Naive B cell (primary cell): Measurements from ENCODE around the gene ZDHHC11B. TPM values are rescaled to one million over a fixed set of nuclear protein-coding genes. Genes with fewer than 3 reads are reported as not detected.
"Not testable (repeated sequence)": the region's sequence is repeated elsewhere in the genome, so short reads cannot be mapped to it uniquely, and the experiment has no call there.

Source experiments
- ATAC-seq, 2 donors: fragments of 150-1000 bp; cut with Tn5 transposase; 2 replicates each; pipeline ENCODE4 v1.10.0; 2021; ENCODE audit warnings: low read depth in 2 of 2, mild to moderate bottlenecking in 2 of 2, moderate library complexity in 2 of 2
- DNase-seq: peaks from one replicate; pipeline ENCODE4 v3.0.0; 2022
- H3K27ac Mint-ChIP-seq, 6 donors: one replicate each; pipeline ENCODE4 v1.8.0; 2020 to 2022; ENCODE audit warnings: mild to moderate bottlenecking in 6 of 6, mixed read lengths in 6 of 6, moderate library complexity in 5 of 6, inconsistent platforms in 2 of 6
- H3K27me3 Mint-ChIP-seq, 3 donors: one replicate each; pipeline ENCODE4 v1.8.0; 2021 to 2022; ENCODE audit warnings: mixed read lengths in 3 of 3, mild to moderate bottlenecking in 1 of 3
- H3K36me3 Mint-ChIP-seq, 2 donors: one replicate each; pipeline ENCODE4 v1.8.0; 2020 to 2022; ENCODE audit warnings: mixed read lengths in 2 of 2, inconsistent platforms in 1 of 2, mild to moderate bottlenecking in 1 of 2
- H3K4me1 Mint-ChIP-seq, 3 donors: one replicate each; pipeline ENCODE4 v1.8.0; 2020 to 2022; ENCODE audit warnings: mixed read lengths in 3 of 3, inconsistent platforms in 1 of 3, mild to moderate bottlenecking in 1 of 3, moderate library complexity in 1 of 3
- H3K4me3 Mint-ChIP-seq, 8 donors: one replicate each; pipeline ENCODE4 v1.8.0; 2020 to 2022; ENCODE audit warnings: mild to moderate bottlenecking in 8 of 8, mixed read lengths in 8 of 8, moderate library complexity in 8 of 8, inconsistent platforms in 2 of 8
- H3K9me3 Mint-ChIP-seq, 7 donors: one replicate each; pipeline ENCODE4 v1.8.0; 2020 to 2022; ENCODE audit warnings: mixed read lengths in 7 of 7, mild to moderate bottlenecking in 5 of 7, inconsistent platforms in 2 of 7, moderate library complexity in 1 of 7
- polyA plus RNA-seq, 6 donors: library from polyadenylated mRNA; unstranded; fragments of 300-500 nt; fragmentation: Illumina TruSeq; gene quantifications; one replicate each; pipeline ENCODE4 v1.2.3, GENCODE V29; 2021; ENCODE audit warnings: low read depth in 6 of 6

Gene ZDHHC11B
- polyA plus RNA-seq, 6 donors from 2014 or later, result not detected

DNA sequence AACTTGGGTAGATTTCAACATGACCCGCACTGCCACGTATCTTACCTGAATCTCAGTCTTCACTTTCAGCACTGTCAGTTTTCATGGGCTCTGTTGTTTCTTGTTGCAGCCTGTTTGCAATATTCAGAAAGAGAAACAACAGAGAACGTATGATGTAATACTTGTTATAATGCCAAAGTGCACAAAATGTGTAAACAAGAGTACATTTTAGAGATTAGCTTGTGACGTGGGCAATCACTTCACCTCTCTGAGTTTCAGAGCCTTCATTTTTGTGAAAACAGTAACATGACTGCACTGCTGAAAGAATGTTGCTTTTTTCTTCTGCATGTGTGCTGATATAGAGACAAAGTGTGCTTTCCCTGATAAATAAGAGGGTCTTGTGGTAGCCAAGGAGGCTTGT lies 16.5 kb upstream of the ZDHHC11B start:
- H3K27ac Mint-ChIP-seq, H3K4me1 Mint-ChIP-seq, DNase-seq, ATAC-seq, H3K4me3 Mint-ChIP-seq: not testable (repeated sequence)
- H3K9me3 Mint-ChIP-seq, result peaks cover 18 to 36% (median 26%) of the 10 kb centered on the region in 7 donors
- peaks cover 3 to 55% (median 17%) of the 10 kb centered on the region in 3 donors for H3K27me3 Mint-ChIP-seq
- peaks cover 0 to 40% of the 10 kb centered on the region in 2 donors for H3K36me3 Mint-ChIP-seq

DNA sequence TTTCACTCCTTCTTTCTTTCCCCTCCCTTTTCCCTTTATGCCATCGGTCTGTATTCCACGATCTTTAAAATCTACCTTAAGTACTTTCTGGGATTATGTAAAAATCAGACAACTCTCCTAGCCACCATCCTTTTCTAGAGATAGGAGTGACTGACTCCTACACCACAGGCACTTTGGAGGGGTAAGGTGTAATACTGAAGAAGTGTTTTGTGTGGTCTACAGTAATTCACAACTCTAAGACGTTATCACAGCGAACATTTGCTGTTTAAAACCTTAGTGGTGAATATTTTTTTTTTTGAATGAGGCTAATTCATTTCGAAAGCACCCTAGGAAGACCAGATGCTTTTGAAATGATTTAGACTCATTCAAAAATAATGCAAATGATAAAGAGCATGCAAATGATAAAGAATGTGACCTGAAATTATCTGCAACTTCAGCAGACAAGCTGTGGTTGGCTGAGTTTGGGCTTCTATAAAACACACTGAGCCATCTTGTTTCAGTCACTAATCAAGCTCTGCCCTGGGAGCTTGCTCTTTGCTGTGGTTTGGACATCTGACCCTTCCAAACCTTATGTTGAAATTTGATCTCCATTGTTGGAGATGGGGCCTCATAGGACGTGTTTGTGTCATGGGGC lies 14.1 kb upstream of the ZDHHC11B start:
- H3K4me1 Mint-ChIP-seq, ATAC-seq, DNase-seq, H3K27ac Mint-ChIP-seq, H3K4me3 Mint-ChIP-seq: not testable (repeated sequence)
- Mint-ChIP-seq H3K27me3 (peaks cover 5 to 50% (median 8%) of the 10 kb centered on the region in 3 donors), H3K9me3 (peaks cover 7 to 22% (median 14%) of the 10 kb centered on the region in 7 donors), H3K36me3 (peaks cover 0 to 21% of the 10 kb centered on the region in 2 donors)

DNA sequence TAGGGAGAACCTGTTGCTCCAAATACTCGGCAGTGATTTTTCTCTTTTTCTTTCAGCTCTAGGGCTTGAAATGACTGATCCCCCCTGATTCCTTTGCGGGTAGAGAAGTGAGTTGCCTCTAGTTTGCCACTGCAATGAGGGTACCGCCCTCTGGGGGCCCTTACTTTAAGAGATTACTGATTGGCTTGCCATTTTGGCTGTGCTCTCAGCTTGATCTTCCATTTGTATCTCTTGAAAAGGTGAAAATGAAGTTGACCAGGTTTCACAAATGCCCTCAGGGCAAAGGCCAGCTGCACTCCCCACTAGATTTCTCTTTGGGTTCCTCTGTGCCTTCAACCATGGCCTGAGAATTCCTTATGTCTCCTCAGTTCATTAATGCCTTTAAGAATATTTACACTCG lies 13.5 kb upstream of the ZDHHC11B start:
- H3K27ac Mint-ChIP-seq, ATAC-seq, H3K4me3 Mint-ChIP-seq, DNase-seq, H3K4me1 Mint-ChIP-seq: not testable (repeated sequence)
- H3K27me3 Mint-ChIP-seq, result peaks cover 8 to 52% (median 12%) of the 10 kb centered on the region in 3 donors
- H3K9me3 Mint-ChIP-seq, result peaks cover 5 to 19% (median 14%) of the 10 kb centered on the region in 7 donors
- H3K36me3 Mint-ChIP-seq, result peaks cover 0 to 19% of the 10 kb centered on the region in 2 donors

DNA sequence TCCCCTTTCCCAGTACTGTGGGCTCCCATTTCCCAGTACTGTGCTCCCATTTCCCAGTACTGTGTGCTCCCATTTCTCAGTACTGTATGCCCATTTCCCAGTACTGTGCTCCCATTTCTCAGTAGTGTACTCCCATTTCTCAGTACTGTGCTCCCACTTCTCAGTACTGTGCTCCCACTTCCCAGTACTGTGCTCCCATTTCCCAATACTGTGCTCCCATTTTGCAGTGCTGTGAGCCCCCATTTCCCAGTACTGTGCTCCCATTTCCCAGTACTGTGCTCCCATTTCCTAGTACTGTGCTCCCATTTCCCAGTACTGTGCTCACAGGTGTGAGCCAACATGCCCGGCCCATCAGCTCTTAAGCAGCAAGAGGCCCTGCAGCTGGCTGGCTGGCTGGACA lies 11.3 kb upstream of the ZDHHC11B start:
- Mint-ChIP-seq H3K27me3 (peaks cover 8 to 37% (median 13%) of the 10 kb centered on the region in 3 donors), H3K9me3 (peaks cover 0 to 11% (median 5%) of the 10 kb centered on the region in 7 donors)
- H3K4me3 Mint-ChIP-seq, H3K27ac Mint-ChIP-seq, H3K36me3 Mint-ChIP-seq, ATAC-seq, DNase-seq, H3K4me1 Mint-ChIP-seq: not testable (repeated sequence)

DNA sequence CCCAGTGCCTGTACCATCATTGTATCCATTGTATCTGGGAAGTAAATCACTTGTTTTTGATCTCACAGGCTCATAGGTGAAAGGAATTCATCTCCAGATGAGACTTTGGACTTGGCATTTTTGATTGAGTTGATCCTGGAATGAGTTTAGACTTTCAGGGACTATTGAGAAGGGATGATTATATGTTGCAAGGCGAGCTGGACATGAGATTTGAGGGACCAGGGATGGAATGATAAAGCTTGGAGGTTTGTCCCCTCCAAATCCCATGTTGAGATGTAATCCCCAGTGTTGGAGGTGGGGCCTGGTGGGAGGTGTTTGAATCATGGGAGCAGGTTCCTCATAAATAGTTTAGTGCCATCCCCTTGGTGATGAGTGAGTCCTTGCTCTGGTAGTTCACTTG lies 10.4 kb upstream of the ZDHHC11B start:
- peaks cover 0 to 13% (median 6%) of the 10 kb centered on the region in 7 donors for H3K9me3 Mint-ChIP-seq
- DNase-seq, H3K27ac Mint-ChIP-seq, ATAC-seq, H3K4me1 Mint-ChIP-seq, H3K36me3 Mint-ChIP-seq, H3K4me3 Mint-ChIP-seq: not testable (repeated sequence)
- H3K27me3 Mint-ChIP-seq, result peaks cover 8 to 43% (median 21%) of the 10 kb centered on the region in 3 donors

DNA sequence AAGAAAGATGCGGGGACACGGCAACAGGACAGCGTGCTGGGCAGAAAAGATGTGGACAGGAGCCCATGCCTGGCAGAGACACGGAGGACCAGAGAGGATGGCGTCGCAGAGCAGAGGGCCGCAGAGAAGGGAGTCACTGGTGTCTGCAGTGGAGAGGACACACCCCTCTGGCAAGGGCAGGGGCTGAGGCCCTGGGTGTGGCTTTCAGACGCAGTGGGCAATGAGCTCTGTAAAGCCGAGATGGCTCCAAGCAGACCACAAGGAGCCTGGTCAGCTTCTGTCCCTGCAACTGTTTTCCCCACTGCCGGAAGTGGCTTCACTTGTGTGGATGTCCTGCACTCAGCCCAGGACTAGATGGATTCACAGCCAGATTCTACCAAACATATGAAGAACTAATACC lies 4.2 kb upstream of the ZDHHC11B start:
- not testable (repeated sequence) for H3K9me3 Mint-ChIP-seq, H3K36me3 Mint-ChIP-seq, H3K27ac Mint-ChIP-seq, H3K4me1 Mint-ChIP-seq, DNase-seq, ATAC-seq
- peak overlapping the region in 1 of 8 donors; percentile 33 for H3K4me3 Mint-ChIP-seq
- peaks cover 14 to 50% (median 30%) of the 10 kb centered on the region in 3 donors for H3K27me3 Mint-ChIP-seq

DNA sequence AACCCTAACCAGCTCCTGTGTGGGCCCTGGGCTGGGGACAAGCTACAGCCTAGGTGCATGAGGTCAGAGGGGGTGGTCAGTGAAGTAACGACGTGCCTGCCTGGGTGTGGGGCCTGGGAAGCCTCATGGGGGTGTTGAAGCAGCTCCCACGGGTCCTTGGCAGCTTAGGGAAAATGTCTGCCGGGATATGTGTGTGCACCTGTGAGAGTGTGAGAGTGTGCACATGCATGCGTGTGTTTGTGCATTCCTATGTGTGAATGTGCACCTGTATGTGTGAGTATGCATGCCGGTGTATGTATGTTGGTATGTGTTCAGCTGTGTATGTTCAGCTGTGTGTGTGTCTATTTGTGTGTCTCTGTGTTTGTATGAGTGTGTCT lies 3.3 kb upstream of the ZDHHC11B start:
- not testable (repeated sequence) for H3K4me3 Mint-ChIP-seq, H3K36me3 Mint-ChIP-seq, DNase-seq, H3K27ac Mint-ChIP-seq, ATAC-seq, H3K9me3 Mint-ChIP-seq
- Mint-ChIP-seq H3K4me1 (peaks cover 2 to 12% (median 4%) of the 10 kb centered on the region in 3 donors), H3K27me3 (peaks cover 14 to 48% (median 22%) of the 10 kb centered on the region in 3 donors)

DNA sequence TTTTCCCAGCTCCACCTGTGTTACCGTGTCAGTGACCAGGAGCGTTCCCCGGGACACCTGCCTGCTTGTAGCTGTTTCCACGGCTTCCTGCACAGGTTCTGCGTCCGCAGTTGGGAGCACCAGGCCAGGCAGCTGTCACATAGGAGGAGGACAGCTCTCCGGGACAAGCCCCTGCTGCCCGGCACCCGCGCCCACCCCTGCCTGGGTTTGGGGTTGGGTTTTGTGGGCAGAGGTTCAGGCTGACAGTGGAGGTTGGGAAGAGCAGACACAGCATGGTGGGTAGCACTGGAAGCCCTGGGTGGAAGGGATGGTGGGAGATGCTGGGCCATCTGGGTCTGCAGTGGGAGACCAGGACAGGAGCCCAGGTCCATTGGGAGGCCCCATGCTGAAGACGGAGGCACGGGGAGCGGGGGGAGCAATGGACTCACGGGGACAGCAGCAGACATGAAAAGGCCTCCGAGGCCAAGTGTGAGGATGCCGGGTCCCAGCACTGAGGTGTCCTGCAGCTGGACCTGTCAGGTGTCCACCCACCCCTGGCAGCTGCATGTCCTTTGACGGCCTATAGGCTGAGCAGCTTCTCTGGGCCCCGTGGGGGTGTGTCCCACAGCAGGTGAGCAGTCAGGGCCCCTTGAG lies 2.8 kb upstream of the ZDHHC11B start:
- Mint-ChIP-seq H3K4me1 (peaks cover 2 to 12% (median 4%) of the 10 kb centered on the region in 3 donors), H3K27me3 (peaks cover 14 to 48% (median 22%) of the 10 kb centered on the region in 3 donors)
- H3K4me3 Mint-ChIP-seq, H3K27ac Mint-ChIP-seq, H3K9me3 Mint-ChIP-seq, H3K36me3 Mint-ChIP-seq, ATAC-seq, DNase-seq: not testable (repeated sequence)

DNA sequence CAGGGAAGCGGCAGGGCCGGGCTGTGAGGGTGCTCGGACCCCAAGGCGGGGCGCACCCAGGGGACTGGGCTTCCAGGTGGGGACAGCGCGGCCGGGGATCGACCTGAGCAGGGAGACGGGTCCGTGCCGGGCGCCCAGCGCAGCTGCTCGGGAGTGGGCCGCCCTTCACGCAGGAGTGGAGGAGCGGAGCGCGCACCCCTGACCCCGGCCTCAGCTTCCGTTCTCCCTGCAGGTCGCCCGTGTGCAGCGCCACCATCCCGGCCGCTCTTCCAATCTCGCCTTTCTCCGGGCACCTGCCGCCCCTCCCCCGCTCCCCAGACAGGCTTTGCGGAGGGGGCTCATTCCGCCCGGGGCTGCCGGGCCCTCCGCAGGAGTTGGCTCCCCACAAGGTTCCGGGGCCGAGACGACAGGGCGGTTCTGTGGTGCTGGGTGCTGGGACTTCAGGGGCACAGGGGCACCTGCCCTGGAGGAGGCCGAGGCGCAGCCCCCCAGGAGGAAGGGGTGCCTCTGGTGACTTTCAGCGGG lies 714 bp upstream of the ZDHHC11B start:
- not testable (repeated sequence) for DNase-seq, H3K36me3 Mint-ChIP-seq, H3K9me3 Mint-ChIP-seq
- Mint-ChIP-seq H3K27me3 (peaks cover 14 to 44% (median 14%) of the 10 kb centered on the region in 3 donors), H3K4me1 (peaks cover 2 to 12% (median 4%) of the 10 kb centered on the region in 3 donors), H3K4me3 (peak overlapping the region in 7 of 8 donors; percentile 57 to 80 (median 78)), H3K27ac (peak overlapping the region in 1 of 6 donors; percentile 63)
- peak; percentile 10 to 17 for ATAC-seq

DNA sequence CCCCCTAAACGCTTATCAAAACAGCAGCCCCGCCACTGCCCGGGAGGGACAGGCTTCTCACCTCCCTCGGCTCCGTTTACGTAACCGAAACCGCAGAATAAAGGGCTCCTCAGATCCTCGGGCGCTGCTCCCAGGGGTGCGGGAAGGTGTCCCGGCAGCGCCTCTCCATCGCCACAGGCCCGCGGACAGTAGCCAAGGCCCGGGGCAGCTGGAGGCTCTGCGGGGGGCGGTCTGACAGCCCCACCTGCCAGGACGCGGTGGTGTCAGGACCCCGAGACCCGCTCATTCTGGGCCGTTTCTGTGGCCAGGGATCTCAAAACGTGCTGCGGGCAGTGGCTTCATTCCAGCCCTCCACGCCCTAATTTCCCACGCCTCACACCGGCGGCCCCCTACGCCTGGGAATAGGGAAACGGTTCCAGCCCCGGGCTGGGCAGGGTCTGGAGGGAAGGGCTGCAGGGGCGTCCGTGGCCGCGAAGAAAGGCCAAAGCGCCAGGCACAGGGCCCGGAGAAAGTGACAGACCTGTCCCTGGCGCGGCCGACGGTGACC lies 575 bp downstream of the ZDHHC11B start:
- DNase-seq (peak; percentile 30), ATAC-seq (peak in 1 of 2 donors; percentile 14)
- H3K9me3 Mint-ChIP-seq, H3K36me3 Mint-ChIP-seq: not testable (repeated sequence)
- peak overlapping the region in 1 of 6 donors; percentile 51 for H3K27ac Mint-ChIP-seq
- peak overlapping the region; percentile 27 to 86 (median 76) for H3K4me3 Mint-ChIP-seq
- H3K27me3 Mint-ChIP-seq, result peaks cover 4 to 34% (median 14%) of the 10 kb centered on the region in 3 donors
- H3K4me1 Mint-ChIP-seq, result peaks cover 2 to 12% (median 4%) of the 10 kb centered on the region in 3 donors

DNA sequence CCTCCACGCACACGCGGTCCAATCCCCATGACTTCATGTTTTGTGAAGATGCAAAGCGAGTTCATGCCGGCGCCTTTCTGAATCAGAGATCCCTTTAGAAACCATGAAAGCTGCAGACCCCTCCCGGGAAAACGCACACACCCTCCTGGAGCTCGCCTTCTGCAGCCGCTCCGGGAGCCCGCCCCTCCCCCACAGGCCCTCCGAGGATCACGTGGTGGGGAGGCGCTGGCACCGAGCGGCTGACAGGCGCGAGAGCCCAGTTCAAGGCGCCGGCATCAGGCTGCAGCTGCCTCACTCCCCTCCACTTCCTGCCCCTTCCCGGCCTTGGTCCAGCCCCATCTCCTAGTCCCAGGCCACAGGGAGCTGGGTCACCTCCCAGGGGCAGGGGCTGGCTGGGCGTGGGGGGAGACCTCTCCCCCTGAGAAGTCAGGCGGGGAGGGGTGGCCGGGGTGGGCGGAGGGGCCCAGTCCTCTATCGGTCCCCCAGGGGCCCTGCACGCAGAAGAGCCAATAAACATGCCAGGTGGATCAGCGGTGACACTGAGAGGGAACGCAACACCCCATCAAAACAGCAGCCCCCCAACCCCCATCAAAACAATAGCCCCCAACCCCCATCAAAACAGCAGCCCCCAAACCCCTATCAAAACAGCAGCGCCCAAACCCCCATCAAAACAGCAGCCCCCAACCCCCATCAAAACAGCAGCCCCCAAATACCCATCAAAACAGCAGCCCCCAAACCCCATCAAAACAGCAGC lies 1.3 kb downstream of the ZDHHC11B start:
- peaks cover 2 to 12% (median 4%) of the 10 kb centered on the region in 3 donors for H3K4me1 Mint-ChIP-seq
- peak; percentile 10 to 18 for ATAC-seq

DNA sequence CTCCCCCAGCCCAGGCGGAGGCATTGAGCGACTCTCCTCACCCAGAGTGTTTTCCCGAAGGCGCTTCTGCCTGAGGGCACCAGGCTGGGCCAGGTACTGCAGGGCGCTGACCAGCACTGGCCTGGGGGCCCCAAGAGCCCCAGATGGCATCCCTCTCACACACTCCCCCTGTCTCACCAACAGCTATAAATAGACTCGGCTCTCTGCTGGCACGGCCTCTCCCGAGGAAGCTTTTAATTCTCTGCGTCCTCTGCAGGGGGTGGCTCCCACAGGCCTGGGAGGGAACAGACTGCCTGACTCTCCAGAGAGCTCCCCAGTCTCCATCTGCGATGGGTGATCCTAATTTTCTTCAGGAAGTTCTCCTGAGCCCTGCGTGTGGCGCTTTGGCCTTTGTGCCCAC lies 2.2 kb downstream of the ZDHHC11B start:
- H3K9me3 Mint-ChIP-seq, DNase-seq, ATAC-seq, H3K4me3 Mint-ChIP-seq, H3K36me3 Mint-ChIP-seq, H3K27ac Mint-ChIP-seq: not testable (repeated sequence)
- Mint-ChIP-seq H3K27me3 (peaks cover 0 to 28% (median 0%) of the 10 kb centered on the region in 3 donors), H3K4me1 (peaks cover 2 to 12% (median 4%) of the 10 kb centered on the region in 3 donors)

More for the DNA sequence above, 1.3 kb downstream of the ZDHHC11B start:
- Mint-ChIP-seq H3K27me3 (peaks cover 4 to 30% (median 7%) of the 10 kb centered on the region in 3 donors), H3K4me3 (peak overlapping the region; percentile 27 to 86 (median 76))
- not testable (repeated sequence) for DNase-seq, H3K27ac Mint-ChIP-seq, H3K9me3 Mint-ChIP-seq, H3K36me3 Mint-ChIP-seq

DNA sequence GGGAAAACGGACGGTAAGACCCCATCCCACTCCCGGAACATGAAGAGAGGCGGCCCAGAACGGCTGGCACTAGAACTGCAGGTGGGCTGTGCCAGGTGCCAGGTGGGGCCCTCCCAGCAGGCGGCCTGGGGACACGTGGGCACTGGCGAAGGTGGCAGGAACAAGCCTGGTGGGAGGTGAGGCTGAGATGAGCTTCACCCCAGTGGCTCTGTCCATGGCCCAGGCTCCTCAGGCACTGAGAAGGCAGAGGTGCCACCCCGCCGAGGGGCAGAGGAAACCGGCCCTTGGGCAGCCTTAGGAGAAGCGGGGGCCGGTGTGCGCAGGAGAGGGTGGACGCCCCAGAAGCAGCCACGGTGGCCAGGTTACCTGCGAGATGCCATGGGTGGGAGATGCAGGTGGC lies 4.0 kb downstream of the ZDHHC11B start:
- not testable (repeated sequence) for DNase-seq, H3K36me3 Mint-ChIP-seq, H3K27ac Mint-ChIP-seq, H3K9me3 Mint-ChIP-seq, ATAC-seq
- peaks cover 2 to 12% (median 4%) of the 10 kb centered on the region in 3 donors for H3K4me1 Mint-ChIP-seq
- peak overlapping the region in 1 of 8 donors; percentile 29 for H3K4me3 Mint-ChIP-seq
- H3K27me3 Mint-ChIP-seq, result peaks cover 0 to 33% (median 0%) of the 10 kb centered on the region in 3 donors
